HG02588 (cell line): ENCODE results near the gene HSPB6.
"Not testable (repeated sequence)": the region's sequence is repeated elsewhere in the genome, so short reads cannot be mapped to it uniquely, and the experiment has no call there.

Source experiments
- ATAC-seq: cut with Tn5 transposase; IDR thresholded peaks from one replicate; pipeline ENCODE4 v1.9.1; 2021; ENCODE audit warnings: mild to moderate bottlenecking, moderate library complexity; ENCODE audit not compliant: unreplicated experiment

Gene HSPB6

DNA sequence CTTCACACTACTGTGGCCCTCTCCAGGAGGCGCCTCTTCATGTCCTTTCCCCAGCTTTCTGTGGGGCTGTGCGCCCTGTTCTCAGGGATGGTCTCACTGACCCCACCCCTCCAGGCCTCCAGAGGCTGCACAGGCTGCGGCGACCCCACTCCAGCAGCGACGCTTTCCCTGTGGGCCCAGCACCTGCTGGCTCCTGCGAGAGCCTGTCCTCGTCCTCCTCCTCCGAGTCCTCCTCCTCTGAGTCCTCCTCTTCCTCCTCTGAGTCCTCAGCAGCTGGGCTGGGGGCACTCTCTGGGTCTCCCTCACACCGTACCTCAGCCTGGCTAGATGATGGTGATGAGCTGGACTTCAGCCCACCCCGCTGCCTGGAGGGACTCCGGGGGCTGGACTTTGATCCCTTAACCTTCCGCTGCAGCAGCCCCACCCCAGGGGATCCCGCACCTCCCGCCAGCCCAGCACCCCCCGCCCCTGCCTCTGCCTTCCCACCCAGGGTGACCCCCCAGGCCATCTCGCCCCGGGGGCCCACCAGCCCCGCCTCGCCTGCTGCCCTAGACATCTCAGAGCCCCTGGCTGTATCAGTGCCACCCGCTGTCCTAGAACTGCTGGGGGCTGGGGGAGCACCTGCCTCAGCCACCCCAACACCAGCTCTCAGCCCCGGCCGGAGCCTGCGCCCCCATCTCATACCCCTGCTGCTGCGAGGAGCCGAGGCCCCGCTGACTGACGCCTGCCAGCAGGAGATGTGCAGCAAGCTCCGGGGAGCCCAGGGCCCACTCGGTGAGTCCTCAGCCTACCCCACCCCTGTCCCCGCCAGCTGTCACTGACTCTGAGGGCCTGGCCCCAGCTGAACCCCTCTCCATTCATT is 29.7 kb upstream of the HSPB6 start:
- no peak for ATAC-seq

DNA sequence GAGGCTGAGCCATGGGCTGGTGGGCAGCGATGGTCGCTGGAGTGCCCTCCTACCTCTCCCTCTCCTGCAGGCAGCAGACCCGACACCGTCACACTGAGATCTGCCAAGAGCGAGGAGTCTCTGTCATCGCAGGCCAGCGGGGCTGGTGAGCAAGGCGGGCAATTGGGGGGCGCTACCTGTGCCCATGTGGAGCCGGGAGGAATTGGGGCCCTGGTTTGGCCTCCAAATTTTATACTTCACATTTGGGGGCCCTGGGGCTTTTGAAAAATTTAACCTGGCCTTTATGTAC is 28.5 kb upstream of the HSPB6 start:
- ATAC-seq = no peak

DNA sequence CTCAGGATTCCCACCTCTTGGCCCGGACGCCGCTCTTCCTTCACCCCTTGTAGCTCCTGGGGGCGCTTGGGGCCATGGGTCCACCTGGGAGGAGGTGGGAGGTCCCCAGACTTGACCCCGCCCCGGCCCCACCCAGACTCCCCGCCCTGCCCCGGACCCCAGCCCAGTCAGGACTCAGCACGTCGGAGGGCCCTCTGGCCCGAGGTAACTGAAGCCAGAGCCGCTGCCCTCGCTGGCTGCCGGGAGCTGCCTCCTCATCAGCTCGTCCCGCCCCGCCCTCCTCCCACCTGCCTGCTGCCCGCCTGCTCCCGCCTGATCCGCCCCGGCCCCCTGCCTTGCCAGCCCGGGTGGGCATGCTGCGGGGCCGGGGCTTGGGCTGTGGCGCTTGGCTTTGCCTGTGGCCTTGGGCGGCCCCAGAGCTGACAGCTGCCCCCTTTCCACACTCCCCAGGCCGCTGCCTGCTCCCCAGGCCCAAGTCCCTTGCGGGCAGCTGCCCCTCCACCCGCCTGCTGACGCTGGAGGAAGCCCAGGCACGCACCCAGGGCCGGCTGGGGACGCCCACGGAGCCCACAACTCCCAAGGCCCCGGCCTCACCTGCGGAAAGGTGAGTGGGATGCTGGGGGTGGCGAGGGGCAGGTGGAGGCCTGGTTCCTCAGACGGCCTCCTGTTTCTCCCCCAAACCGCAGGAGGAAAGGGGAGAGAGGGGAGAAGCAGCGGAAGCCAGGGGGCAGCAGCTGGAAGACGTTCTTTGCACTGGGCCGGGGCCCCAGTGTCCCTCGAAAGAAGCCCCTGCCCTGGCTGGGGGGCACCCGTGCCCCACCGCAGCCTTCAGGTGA is 27.9 kb upstream of the HSPB6 start:
- ATAC-seq = no peak

DNA sequence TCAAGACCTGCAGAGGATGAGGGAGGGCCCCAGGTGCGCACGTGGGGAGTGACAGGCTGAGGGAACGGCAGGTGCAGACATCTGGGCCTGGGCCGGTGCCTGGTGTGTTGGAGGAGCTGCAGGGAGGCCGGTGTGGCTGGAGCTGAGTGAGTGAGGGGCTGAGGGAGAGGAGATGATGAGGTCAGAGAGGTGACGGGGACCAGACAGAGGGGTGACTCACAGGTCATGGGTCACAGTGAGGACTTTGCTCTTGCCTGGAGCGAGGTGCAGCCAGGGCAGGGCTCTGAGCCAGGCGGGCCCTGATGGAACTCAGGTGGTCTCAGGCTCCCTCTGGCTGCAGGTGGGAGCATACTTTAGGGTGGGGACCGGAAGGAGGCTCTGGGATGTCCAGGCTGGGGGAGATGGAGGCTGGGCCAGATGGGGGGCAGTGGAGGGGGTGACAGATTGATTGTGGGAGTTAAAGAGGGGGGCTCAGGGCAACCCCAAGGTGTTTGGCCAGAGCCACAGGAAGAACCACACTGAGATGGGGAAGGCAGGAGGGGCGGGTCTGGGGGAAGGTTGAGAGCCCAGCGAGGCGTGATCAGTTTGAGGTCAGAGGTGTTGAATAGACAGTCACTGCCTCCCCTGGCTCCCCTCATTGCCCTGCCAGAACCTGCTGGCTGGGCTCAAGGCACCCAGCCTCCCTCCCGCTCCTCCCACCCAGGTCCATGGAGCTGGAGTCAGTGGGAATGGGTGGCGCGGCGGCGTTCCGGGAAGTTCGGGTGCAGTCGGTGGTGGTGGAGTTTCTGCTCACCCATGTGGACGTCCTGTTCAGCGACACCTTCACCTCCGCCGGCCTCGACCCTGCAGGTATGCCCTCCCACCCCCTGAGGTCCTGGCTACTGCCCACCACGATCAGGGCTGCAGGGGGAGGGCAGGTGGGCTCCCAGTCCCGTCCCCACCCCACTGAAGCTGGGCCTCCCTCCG is 26.9 kb upstream of the HSPB6 start:
- ATAC-seq = no peak

DNA sequence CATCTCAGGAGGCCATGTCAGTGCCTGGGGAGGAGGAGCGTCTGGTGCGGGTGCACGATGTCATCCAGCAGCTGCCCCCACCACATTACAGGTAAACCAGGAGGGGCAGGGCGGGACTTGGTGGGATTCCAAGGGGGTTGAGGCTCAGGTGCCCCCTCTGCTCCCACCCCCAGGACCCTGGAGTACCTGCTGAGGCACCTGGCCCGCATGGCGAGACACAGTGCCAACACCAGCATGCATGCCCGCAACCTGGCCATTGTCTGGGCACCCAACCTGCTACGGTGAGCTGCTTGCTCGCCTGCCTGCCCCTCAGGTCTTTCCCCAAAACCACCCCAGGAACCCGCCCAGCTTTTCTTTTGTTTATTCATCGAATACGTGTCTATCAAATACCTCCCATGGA is 25.8 kb upstream of the HSPB6 start:
- no peak for ATAC-seq

DNA sequence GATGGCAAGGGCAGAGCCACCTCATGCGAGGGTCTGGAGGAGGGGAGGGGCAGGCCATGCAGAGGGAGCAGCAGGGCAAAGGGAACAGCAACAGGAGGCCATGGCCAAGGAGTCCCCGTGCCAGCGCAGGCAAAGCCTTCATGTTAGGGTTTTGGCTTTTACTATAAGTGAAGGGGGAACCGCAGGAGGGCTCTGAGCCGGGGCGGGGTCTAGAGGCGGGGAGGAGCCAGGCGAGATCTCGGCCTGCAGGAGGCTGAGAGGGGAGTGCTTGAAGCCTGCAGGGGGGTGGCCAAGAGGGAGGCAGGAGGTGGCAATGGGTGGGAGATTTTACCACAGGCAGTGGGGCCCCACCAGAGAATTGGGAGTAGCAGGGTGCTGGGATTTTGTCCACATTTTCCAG is 24.8 kb upstream of the HSPB6 start:
- ATAC-seq = no peak

DNA sequence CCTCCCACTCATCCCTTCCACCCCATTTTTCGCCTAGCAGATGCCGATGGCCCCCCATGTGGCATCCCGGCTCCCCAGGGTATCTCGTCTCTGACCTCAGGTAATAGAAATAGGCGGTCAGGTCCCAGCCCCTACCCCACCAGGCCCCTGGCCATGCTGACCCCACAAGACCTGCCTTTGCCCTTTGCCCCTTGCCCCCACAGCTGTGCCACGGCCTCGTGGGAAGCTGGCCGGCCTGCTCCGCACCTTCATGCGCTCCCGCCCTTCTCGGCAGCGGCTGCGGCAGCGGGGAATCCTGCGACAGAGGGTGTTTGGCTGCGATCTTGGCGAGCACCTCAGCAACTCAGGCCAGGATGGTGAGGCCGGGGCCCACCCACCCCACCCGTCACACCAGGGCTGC is 23.9 kb upstream of the HSPB6 start:
- ATAC-seq = no peak

DNA sequence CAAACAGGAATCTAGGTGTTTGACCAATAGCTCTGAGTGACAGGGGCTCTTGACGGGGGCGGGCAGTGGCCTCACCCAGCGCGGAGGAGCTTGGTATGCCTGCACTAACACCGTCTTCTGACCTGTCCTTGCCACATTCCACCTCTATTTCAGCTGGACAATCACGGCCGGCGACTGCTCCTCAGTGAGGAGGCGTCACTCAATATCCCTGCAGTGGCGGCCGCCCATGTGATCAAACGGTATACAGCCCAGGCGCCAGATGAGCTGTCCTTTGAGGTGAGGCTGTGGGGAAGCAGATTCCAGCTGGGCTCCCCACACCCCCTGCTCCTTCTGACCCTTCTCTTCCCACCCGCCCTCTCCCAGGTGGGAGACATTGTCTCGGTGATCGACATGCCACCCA is 23.2 kb upstream of the HSPB6 start:
- ATAC-seq = no peak

DNA sequence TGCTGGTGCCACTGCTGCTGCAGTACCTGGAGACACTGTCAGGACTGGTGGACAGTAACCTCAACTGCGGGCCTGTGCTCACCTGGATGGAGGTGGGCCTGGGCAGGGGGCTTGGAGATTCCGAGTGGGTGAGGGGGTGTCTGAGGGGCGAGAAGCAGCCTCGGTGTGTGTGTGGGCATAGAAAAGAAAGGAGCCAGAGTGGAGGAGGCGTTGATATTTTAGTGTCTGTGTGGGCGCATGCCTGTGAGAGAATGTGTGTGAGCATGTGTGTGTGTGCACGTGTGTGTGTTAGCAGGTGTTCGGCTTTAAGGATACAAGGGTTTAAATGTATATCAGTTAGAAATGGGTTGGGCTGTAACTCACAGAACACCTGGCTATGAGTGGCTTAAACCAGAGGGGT is 22.2 kb upstream of the HSPB6 start:
- no peak for ATAC-seq

DNA sequence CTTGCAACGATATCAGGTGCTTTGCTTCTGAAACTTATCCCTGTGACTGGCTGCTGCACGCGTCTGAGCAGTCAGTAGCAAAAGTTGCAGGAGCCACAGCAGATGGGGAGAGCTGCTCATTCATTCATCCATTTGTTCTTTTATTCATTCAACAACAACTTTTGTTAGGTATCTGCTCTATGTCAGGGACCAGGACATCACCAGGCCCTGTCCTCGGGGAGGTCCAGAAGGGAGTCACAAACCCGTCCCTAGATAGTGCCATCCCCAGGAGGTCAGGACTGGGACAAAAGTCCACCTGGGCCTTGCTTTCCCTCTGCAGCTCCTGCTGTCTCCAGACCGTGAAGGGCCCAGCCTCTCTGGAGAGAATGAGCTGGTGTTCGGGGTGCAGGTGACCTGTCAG is 21.1 kb upstream of the HSPB6 start:
- ATAC-seq = no peak

DNA sequence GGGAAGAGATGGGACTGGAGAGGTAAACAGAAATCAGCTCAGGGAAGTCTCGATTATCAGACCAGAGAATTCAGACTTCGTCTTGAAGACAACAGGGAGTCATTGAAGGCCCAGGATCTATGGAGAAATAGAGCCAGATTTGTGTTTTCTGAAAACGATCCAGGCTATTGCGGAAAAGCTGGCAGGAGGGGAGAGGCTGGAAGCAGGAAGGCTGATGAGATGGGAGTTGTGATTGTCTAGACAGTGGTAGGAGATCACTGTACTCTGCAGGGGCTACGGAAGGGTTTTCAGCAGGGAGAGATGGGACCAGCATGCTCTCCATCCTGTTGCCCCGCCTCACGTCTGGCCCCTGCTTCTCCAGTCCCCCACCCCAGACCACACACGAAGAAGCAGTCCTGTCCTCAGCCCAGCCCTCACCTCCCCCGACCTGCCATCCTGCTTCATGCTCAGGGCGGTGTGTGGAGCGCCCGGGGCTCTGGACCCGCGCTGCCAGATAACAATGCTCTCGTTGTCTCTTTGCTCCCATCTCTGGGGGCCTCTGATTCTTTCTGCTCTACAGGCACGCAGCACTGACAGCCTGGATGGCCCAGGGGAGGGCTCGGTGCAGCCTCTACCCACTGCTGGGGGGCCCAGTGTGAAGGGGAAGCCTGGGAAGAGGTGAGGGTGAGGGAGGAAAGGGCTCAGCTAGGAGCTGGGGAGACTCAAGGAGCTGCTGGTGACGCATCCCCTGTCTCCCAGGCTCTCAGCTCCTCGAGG is 20.4 kb upstream of the HSPB6 start:
- ATAC-seq = no peak

DNA sequence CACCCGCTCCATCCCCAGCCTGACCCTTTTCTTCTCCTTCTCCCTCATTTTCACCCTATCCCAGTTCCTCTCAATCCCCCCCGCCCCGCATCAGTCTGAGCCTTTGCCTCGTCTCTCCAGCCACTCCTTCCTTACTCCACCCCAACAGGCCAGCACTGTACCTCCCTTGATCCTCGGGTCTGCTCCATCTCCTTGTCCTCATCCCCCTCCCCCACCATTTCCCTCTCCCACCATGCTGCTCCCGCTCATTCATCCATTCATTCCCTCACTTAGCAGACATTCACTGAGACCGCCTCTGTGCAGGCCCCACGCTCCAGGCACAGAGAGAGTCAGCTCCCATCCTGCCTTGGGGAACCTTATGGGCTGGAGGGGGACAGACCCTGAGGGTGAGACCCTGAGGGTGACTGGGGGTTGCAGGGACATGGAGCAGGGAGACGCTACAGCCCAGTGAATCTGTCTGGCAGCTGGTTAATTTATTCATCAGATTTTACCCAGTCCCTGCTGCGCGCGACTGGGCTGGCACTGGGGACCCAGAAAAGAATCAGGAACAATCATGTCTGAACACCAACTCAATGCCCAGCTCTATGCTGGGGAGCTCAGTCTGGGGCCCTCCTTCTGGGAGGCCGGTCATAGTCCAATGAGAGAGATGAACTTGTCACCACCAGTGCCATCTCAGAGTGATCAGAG is 19.4 kb upstream of the HSPB6 start:
- ATAC-seq = no peak

DNA sequence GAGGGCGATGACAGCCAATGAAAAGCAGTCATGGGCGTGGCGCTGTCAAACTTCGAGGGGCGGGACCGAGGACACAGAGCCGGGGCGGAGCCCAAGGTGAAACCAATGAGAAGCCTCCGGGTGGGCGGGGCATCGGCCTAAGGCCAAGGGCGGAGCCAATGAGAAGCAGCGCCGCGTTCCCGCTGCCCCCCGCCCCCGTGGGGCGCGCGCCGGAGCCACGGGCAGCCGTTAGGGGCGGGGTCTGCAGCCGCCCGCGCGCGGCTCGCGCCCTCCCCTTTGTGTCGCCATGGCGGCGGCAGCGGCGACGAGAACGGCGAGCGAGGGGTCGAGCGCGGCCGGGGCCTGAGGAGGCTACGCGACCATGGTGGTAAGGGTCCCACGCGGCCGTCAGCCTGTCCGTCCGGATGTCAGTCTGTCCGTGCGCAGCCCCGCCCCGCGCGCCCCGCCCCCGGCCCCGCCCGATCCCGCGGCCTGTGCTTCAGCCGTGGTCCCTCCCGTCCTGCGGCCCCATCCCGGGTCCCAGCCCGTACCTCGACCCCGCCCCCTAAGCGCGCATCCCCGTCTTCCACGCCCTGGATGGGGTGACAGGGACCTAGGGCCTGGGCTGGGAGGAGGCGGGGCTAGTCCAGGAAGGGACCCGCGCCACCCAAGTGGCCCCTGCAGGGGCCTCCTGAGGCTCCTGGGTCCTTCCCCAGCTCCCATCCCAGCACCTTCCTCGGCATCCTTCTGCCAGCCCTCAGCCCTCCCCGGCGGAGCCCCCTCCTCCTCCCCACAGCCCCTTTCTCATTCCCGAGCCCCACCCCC is 18.7 kb upstream of the HSPB6 start, which contains the start of gene ARHGAP33:
Gene ARHGAP33 (plus strand): TSS at position 267 of the 804 bp plus-strand sequence. CDS start 95 bp downstream, at position 362.
- ATAC-seq = peak; percentile 94

DNA sequence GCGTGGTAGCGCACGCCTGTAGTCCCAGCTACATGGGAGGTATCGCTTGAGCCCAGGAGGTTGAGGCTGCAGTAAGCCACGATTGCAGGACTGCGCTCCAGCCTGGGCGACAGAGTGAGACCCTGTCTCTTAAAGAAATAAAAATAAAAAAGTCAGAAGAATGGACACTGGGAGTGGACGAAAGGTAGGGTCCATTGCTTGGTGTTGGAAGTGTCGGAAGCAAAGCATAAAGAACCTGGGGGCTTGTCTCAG is 18.1 kb upstream of the HSPB6 start:
- no peak for ATAC-seq

DNA sequence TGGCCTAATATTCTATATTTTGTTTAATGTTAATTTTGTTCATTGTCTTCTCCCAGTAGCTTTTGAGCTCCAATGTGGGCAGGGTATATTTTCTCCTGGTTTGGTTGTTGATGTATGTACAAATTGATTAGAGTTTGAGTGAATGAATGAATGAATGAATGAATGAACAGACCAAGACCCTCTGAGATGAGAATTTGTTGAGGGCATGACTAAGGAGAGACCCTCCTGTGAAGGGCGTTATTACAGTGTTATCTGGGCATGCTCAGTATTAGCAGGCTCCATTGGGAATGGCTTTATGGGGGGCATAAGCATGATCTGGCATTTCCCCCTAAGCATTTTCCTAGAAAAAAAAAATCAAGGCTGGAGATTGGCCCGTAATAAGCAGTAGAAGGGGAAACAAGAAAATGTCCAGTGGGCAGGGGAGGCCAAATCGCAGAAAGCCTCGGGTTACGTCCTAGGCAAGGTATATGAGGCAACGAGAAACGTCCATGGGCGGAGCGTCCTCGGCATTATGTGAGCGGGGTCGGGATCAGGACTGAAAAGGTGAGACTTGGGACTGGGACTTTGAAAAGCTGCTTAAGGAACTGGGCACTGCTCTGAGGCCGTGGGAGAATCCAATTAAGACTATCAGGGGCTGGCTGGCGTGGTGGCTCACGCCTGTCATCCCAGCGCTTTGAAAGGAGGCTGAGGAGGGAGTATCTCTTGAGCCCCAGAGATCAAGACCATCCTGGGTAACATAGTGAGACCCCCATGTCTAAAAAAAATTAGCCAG is 17.6 kb upstream of the HSPB6 start:
- ATAC-seq = no peak

DNA sequence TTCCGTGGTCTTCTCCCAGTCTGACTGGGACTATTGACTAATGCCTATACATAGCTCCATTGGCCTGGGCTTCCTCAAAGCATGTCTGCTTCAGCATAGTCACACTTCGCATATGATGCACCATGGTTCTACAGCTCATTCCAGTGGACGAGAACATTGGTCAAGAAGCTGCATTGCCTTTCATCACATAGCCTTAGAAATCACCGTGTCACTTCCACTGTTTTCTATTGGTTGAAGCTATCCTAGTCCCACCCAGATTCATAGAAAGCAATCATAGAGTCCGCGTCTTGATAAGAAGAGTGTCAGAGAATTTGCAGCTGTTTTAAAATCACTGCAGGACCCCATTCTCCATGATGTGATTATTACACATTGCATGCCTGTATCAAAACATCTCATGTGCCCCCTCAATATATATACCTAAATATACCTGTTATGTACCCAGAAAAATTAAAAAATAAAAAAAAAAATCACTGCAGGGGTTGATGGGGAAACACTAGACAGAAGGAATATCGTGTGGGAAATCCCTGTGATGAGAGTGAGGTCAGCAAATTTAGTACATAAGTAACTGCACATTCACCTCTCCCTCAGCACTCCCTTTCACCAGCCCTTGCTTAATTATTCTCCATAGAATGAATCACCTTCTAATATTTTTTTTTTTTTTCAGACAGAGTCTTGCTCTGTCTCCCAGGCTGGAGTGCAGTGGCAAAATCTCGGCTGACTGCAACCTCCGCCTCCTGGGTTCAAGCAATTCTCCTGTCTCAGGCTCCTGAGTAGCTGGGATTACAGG is 16.4 kb upstream of the HSPB6 start:
- ATAC-seq = no peak

DNA sequence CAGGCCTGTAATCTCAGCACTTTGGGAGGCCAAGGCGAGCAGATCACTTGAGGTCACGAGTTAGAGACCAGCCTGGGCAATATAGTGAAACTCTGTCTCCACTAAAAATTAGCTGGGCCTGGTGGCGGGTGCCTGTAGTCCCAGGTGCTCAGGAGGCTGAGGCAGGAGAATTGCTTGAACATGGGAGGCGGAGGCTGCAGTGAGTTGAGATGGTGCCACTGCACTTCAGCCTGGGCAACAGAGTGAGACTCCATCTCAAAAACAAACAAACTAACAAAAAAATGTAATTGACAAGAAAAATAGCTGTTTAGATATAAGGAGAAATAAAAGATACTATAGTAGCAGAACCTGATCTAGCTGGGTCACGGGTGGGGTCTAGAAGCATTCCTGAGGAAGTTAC is 15.5 kb upstream of the HSPB6 start:
- ATAC-seq = not testable (repeated sequence)

DNA sequence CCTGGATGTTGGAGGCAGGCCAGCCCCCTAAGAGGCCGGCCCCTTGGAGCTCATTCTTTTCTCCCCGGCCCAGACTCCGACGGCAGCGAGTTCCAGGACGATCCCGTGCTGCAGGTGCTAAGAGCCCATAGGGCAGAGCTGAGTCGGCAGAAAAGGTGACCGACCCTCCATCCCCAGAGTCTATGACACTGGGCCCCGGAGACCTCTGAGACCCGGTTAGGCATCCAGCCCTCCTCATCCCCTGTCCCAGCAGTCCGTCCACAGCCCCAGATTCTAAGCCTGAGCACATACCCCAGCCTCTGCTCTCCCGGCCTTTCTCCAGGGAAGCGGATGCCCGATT is 11.2 kb upstream of the HSPB6 start:
- no peak for ATAC-seq
